SU-DHL-6 (cell line): ENCODE results near the gene TMCC1.

ENCODE experiments used
- H2AFZ ChIP-seq: fragments of 200-600 bp; sonication (generic); 2 replicates; pipeline ENCODE4 v1.6.1; 2014; ENCODE audit warnings: low read depth, mild to moderate bottlenecking, moderate library complexity, mixed read lengths, antibody characterized with exemption, low read length; ENCODE audit not compliant: severe bottlenecking
- H3F3A ChIP-seq: fragments of 200-600 bp; shearing (Covaris generic); 2 replicates; pipeline ENCODE4 v1.6.0; 2016; ENCODE audit warnings: antibody characterized with exemption, mild to moderate bottlenecking; ENCODE audit not compliant: insufficient read depth
- H3K27ac ChIP-seq: fragments of 200-600 bp; sonication (generic); 2 replicates; pipeline ENCODE4 v1.5.1; 2016; ENCODE audit warnings: low read depth, mild to moderate bottlenecking, low read length, moderate library complexity, mixed read lengths
- H3K27me3 ChIP-seq: fragments of 200-600 bp; sonication (generic), shearing (Covaris generic); 2 replicates; pipeline ENCODE4 v1.6.0; 2014; ENCODE audit warnings: mild to moderate bottlenecking, low read length
- H3K36me3 ChIP-seq: fragments of 200-600 bp; sonication (generic); 2 replicates; pipeline ENCODE4 v1.6.1; 2014; ENCODE audit warnings: mild to moderate bottlenecking, low read length, mixed read lengths
- H3K4me2 ChIP-seq: fragments of 300-600, 200-600 bp; shearing (Covaris generic), sonication (generic); 2 replicates; pipeline ENCODE4 v1.6.0; 2014; ENCODE audit warnings: low read length, low read depth, mild to moderate bottlenecking; ENCODE audit not compliant: poor library complexity, severe bottlenecking
- H3K4me3 ChIP-seq: fragments of 200-600 bp; sonication (generic); 2 replicates; pipeline ENCODE4 v1.5.1; 2014; ENCODE audit warnings: antibody characterized with exemption, low read length, mild to moderate bottlenecking, mixed read lengths; ENCODE audit not compliant: insufficient read depth, poor library complexity, severe bottlenecking
- H3K79me2 ChIP-seq: fragments of 200-600 bp; sonication (generic); 2 replicates; pipeline ENCODE4 v1.6.1; 2014; ENCODE audit warnings: mild to moderate bottlenecking, low read length, moderate library complexity; ENCODE audit not compliant: insufficient read depth
- H3K9ac ChIP-seq: fragments of 200-600 bp; sonication (generic); 2 replicates; pipeline ENCODE4 v1.7.0; 2014; ENCODE audit warnings: mild to moderate bottlenecking, low read length
- H3K9me2 ChIP-seq: fragments of 200-600 bp; sonication (generic); replicated peaks from 2 replicates; pipeline ENCODE4 v1.6.1; 2014; ENCODE audit warnings: low read length; ENCODE audit not compliant: insufficient read depth
- H3K9me3 ChIP-seq: fragments of 200-600 bp; sonication (generic); 2 replicates; pipeline ENCODE4 v1.6.1; 2014; ENCODE audit warnings: low read length, mixed read lengths; ENCODE audit not compliant: insufficient read depth
- H4K20me1 ChIP-seq: fragments of 200-600 bp; sonication (generic); 2 replicates; pipeline ENCODE4 v1.6.1; 2014; ENCODE audit warnings: low read depth, mild to moderate bottlenecking, antibody characterized with exemption, low read length, moderate library complexity, mixed read lengths
- CTCF ChIP-seq: fragments of 200-600 bp; sonication (generic); IDR thresholded peaks from one replicate; pipeline ENCODE4 v1.5.1; 2017; ENCODE audit warnings: antibody characterized with exemption, mild to moderate bottlenecking, low read length, moderate library complexity; ENCODE audit not compliant: insufficient read depth, poor library complexity, severe bottlenecking
- EZH2phosphoT487 ChIP-seq: fragments of 200-600 bp; sonication (generic), shearing (Covaris generic); conservative IDR thresholded peaks from 2 replicates; pipeline ENCODE4 v1.6.1; 2018; ENCODE audit warnings: mild to moderate bottlenecking, antibody characterized with exemption, low read length, moderate library complexity, mixed read lengths

The TMCC1 gene

GRCh38 chr3:129820587-129820986 is 72.9 kb downstream of the TMCC1 start:
- Histone ChIP-seq H3K36me3 (0 out of 2 replicates have a peak, but pooled peaks cover 3% of the 10 kb centered on the region), H3K4me2 (no peak overlapping the region), H3K4me3 (no peak overlapping the region), H4K20me1 (no peaks in the 10 kb centered on the region), H3K9ac (no peak overlapping the region), H3K79me2 (0 out of 2 replicates have a peak, but pooled peaks cover 2% of the 10 kb centered on the region), H2AFZ (no peak overlapping the region), H3K9me3 (no peaks in the 10 kb centered on the region), H3K9me2 (no peaks in the 10 kb centered on the region), H3F3A (no peaks in the 10 kb centered on the region), H3K27me3 (no peaks in the 10 kb centered on the region), H3K27ac (no peak overlapping the region)
- TF ChIP-seq EZH2phosphoT487 (no peak), CTCF (no peak)

GRCh38 chr3:129812589-129812988 is 80.9 kb downstream of the TMCC1 start:
- Histone ChIP-seq H3K4me3 (no peak overlapping the region), H3K27ac (no peak overlapping the region), H2AFZ (no peak overlapping the region), H4K20me1 (no peaks in the 10 kb centered on the region), H3K4me2 (no peak overlapping the region), H3K9me3 (no peaks in the 10 kb centered on the region), H3K27me3 (no peaks in the 10 kb centered on the region), H3K79me2 (peaks cover 10% of the 10 kb centered on the region), H3K36me3 (0 out of 2 replicates have a peak, but pooled peaks cover 3% of the 10 kb centered on the region), H3F3A (no peaks in the 10 kb centered on the region), H3K9ac (no peak overlapping the region), H3K9me2 (no peaks in the 10 kb centered on the region)
- no peak for TF ChIP-seq EZH2phosphoT487
- no peak for TF ChIP-seq CTCF

GRCh38 chr3:129809297-129809696 is 84.2 kb downstream of the TMCC1 start:
- Histone ChIP-seq H3K4me3 (no peak overlapping the region), H3K36me3 (no peaks in the 10 kb centered on the region), H3K4me2 (no peak overlapping the region), H3F3A (no peaks in the 10 kb centered on the region), H3K27ac (no peak overlapping the region), H3K27me3 (no peaks in the 10 kb centered on the region), H3K9ac (no peak overlapping the region), H4K20me1 (no peaks in the 10 kb centered on the region), H3K9me2 (no peaks in the 10 kb centered on the region), H2AFZ (no peak overlapping the region), H3K9me3 (no peaks in the 10 kb centered on the region), H3K79me2 (peaks cover 13% of the 10 kb centered on the region)
- no peak for TF ChIP-seq EZH2phosphoT487
- TF ChIP-seq CTCF, result no peak

GRCh38 chr3:129796146-129796545 is 97.4 kb downstream of the TMCC1 start:
- H4K20me1 ChIP-seq, result no peaks in the 10 kb centered on the region
- H3K79me2 ChIP-seq, result no peaks in the 10 kb centered on the region

More at GRCh38 chr3:129796146-129796545, 97.4 kb downstream of the TMCC1 start:
- no peaks in the 10 kb centered on the region for H3K36me3 ChIP-seq
- no peaks in the 10 kb centered on the region for H3K9me3 ChIP-seq
- H2AFZ ChIP-seq, result no peak overlapping the region
- H3K27me3 ChIP-seq, result no peaks in the 10 kb centered on the region
- H3K9me2 ChIP-seq, result no peaks in the 10 kb centered on the region
- H3K4me2 ChIP-seq, result no peak overlapping the region
- H3F3A ChIP-seq, result no peaks in the 10 kb centered on the region
- H3K9ac ChIP-seq, result no peak overlapping the region
- no peak overlapping the region for H3K27ac ChIP-seq
- H3K4me3 ChIP-seq, result no peak overlapping the region
- TF ChIP-seq CTCF (no peak), EZH2phosphoT487 (no peak)
